Right ventricle myocardium superior (tissue), 1 donor: ENCODE measurements around the gene UBE2D1. TPM values are rescaled to one million over a fixed set of nuclear protein-coding genes. Genes with fewer than 3 reads are reported as not detected.
A peak's percentile ranks its signal among the peaks of the same experiment; 100 is the strongest.

Source experiments
- ATAC-seq: fragments of 200-7000 bp; cut with Tn5 transposase; one replicate; pipeline ENCODE4 v1.9.1; 2020; ENCODE audit warnings: mild to moderate bottlenecking; ENCODE audit not compliant: poor library complexity
- DNase-seq: peaks from one replicate; pipeline ENCODE4 v3.0.0-alpha.2; 2020
- intact Hi-C: fragments of 100-400 bp; cut with DNase I; formaldehyde crosslinking; loops from one replicate; pipeline ENCODE4 v1.11.2; 2022
- total RNA-seq: library from RNA; stranded (reverse); fragmentation: NEBNext Ultra II Directional; extraction: Animal tissue kit (Norgen Biotek cat#: 25700); gene quantifications from one replicate; pipeline ENCODE4 v1.2.1, GENCODE V29; 2021
- donor health status: DM: no; HTN: yes; CAD: no; lungs with severe emphysema.

UBE2D1 gene
- total RNA-seq, 1 donor from 2014 or later, result 61.2 TPM

- DNase-seq (no peak), ATAC-seq (no peak)
- intact Hi-C loops, result no loop called here
These were observed 4.4 kb upstream of the UBE2D1 start for GRCh38 chr10:58330431-58330830.

- DNase-seq (no peak), ATAC-seq (no peak)
- intact Hi-C loops, result no loop called here
These were observed 3.2 kb upstream of the UBE2D1 start for GRCh38 chr10:58331646-58332045.

- DNase-seq (peak; percentile 67), ATAC-seq (peak; percentile 89)
- intact Hi-C loops, result loop anchor here (5.0 kb wide), 1 partner anchor 52 kb away; the partner anchor contains the start of gene TFAM
These were observed 650 bp downstream of the UBE2D1 start for GRCh38 chr10:58335306-58336005.

- intact Hi-C loops, result loop anchor here (5.0 kb wide), 1 partner anchor 51 kb away; the partner anchor contains the start of gene TFAM
- ATAC-seq (no peak), DNase-seq (no peak)
These were observed 1.4 kb downstream of the UBE2D1 start for GRCh38 chr10:58336242-58336641.

- ATAC-seq (no peak), DNase-seq (no peak)
- intact Hi-C loops, result no loop called here
These were observed 6.6 kb downstream of the UBE2D1 start for GRCh38 chr10:58341422-58341821.

- DNase-seq (no peak), ATAC-seq (no peak)
- intact Hi-C loops, result no loop called here
These were observed 7.1 kb downstream of the UBE2D1 start for GRCh38 chr10:58341947-58342346.

- DNase-seq (no peak), ATAC-seq (no peak)
- intact Hi-C loops, result no loop called here
These were observed 13.2 kb downstream of the UBE2D1 start for GRCh38 chr10:58347967-58348366.

GRCh38 chr10:58348571-58349033, 13.8 kb downstream of the UBE2D1 start:
- no peak for ATAC-seq
- DNase-seq, result no peak
- intact Hi-C loops, result no loop called here

GRCh38 chr10:58350023-58350422, 15.2 kb downstream of the UBE2D1 start:
- intact Hi-C loops, result no loop called here
- no peak for DNase-seq
- ATAC-seq, result no peak

GRCh38 chr10:58350619-58351323, 16.0 kb downstream of the UBE2D1 start:
- no peak for DNase-seq
- ATAC-seq, result peak; percentile 44
- intact Hi-C loops, result no loop called here

- ATAC-seq (no peak), DNase-seq (no peak)
- intact Hi-C loops, result no loop called here
These were observed 17.1 kb downstream of the UBE2D1 start for GRCh38 chr10:58351616-58352578.

GRCh38 chr10:58352956-58353610, 18.3 kb downstream of the UBE2D1 start:
- no peak for ATAC-seq
- intact Hi-C loops, result no loop called here
- no peak for DNase-seq

- intact Hi-C loops, result no loop called here
- no peak for DNase-seq
- no peak for ATAC-seq
These were observed 21.9 kb downstream of the UBE2D1 start for GRCh38 chr10:58356756-58357155.

- DNase-seq, result no peak
- intact Hi-C loops, result no loop called here
- ATAC-seq, result peak; percentile 48
These were observed 23.6 kb downstream of the UBE2D1 start for GRCh38 chr10:58358314-58358933.

GRCh38 chr10:58358947-58359346, 24.1 kb downstream of the UBE2D1 start:
- DNase-seq (no peak), ATAC-seq (no peak)
- intact Hi-C loops, result no loop called here

- intact Hi-C loops, result no loop called here
- ATAC-seq (no peak), DNase-seq (no peak)
These were observed 24.7 kb downstream of the UBE2D1 start for GRCh38 chr10:58359541-58359940.

GRCh38 chr10:58360412-58361004, 25.7 kb downstream of the UBE2D1 start:
- no peak for ATAC-seq
- no peak for DNase-seq
- intact Hi-C loops, result no loop called here

GRCh38 chr10:58361353-58361752, 26.5 kb downstream of the UBE2D1 start:
- intact Hi-C loops, result no loop called here
- no peak for DNase-seq
- no peak for ATAC-seq
